ENCODE results near the gene GOLGA6D.
"Not testable (repeated sequence)": the region's sequence is repeated elsewhere in the genome, so short reads cannot be mapped to it uniquely, and the experiment has no call there.

Gene GOLGA6D

DNA sequence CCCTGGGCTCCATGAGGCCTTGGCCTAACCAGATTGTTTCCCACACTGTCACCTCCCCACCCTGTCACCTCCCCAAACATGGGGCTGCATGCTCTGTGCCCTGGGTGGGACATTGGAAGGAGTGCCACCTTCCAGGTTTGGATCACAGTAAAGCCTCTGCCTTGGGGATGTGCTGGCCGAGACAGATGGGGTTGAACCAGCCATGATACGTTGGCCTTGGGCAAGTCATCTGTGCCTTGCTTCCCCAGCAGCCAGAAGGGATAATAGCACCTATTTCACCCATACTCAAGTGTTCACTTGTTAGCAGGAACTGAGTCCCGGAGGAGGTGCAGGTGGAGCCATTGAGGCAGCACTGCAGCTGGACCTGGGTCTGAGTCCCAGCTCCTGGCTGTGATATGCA lies 7.0 kb upstream of the GOLGA6D start:
- FAIRE-seq; DNase-seq (ENCODE audit: insufficient read length, low spot score): not testable (repeated sequence)

- FAIRE-seq; DNase-seq (ENCODE audit: insufficient read length, low spot score): not testable (repeated sequence)
These were observed 4.1 kb upstream of the GOLGA6D start for GRCh38 chr15:75278497-75278896.

GRCh38 chr15:75284152-75284551 lies 1.5 kb downstream of the GOLGA6D start:
- not testable (repeated sequence) for DNase-seq (ENCODE audit: insufficient read length, low spot score); FAIRE-seq

DNA sequence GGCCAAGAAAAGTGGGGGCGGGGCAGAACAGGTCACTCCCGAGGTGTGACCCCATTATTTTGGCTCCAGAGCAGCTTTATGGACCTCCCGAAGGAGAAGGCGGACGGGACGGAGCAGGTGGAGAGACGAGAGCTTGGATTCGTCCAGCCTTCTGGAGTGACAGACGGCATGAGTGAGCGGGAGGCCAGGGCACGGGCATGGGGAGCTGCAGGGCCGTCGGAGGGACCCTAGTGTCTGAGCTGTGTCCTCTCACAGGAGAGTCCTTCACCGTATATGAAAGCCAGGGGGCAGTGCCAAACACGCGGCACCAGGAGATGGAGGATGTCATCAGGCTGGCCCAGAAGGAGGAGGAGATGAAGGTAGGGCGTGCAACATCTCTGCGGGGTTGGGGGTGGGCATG lies 11.0 kb downstream of the GOLGA6D start:
- not testable (repeated sequence) for FAIRE-seq

GRCh38 chr15:75298541-75299310 lies 16.1 kb downstream of the GOLGA6D start:
- FAIRE-seq; DNase-seq (ENCODE audit: insufficient read length, low spot score): not testable (repeated sequence)

More for the DNA sequence above, 11.0 kb downstream of the GOLGA6D start:
- DNase-seq (ENCODE audit: insufficient read length, low spot score) = not testable (repeated sequence)

DNA sequence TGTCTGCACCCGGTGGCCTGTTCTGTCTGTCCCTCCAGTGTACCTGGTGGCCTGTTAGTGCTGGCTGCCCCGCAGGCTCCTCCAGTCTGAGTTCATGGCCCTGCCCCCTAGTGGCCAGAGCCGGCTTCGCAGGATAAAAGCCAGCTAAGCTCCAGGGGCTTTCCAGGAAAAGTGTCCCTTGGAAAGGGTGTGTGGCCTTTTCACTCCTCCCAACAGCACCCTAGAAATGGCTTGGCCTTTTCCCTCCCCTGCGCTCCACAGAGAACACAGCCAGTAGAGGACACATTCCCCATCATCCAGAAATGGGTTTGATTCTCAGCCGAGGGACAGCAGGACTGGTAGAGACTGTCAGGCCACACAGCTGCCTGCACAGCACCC lies 16.7 kb downstream of the GOLGA6D start:
- not testable (repeated sequence) for DNase-seq (ENCODE audit: insufficient read length, low spot score); FAIRE-seq

- DNase-seq (ENCODE audit: insufficient read length, low spot score); FAIRE-seq: not testable (repeated sequence)
These were observed 17.4 kb downstream of the GOLGA6D start for GRCh38 chr15:75300026-75300425.

DNA sequence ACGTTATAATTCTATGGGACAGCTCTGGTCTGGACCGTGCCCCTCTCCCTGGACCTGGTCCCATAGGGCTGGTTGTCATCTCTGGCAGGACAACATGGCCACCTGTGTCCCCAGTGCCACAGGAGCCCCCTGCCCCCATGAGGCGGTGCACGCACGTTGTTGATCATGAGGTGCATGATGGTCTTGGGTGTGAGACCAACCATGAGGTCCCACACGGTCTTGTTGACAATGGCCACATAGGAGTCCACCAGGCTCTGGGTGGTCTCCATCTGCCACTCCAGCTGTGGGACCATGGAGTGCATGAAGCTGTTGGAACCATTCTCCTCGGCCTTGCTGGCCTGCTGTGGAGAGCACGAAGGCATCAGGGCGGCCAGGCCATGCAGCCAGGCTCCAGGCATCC lies 19.7 kb downstream of the GOLGA6D start:
- no peak for FAIRE-seq
- DNase-seq (ENCODE audit: insufficient read length, low spot score) = no peak

GRCh38 chr15:75302753-75303152 lies 20.1 kb downstream of the GOLGA6D start:
- FAIRE-seq; DNase-seq (ENCODE audit: insufficient read length, low spot score): not testable (repeated sequence)

DNA sequence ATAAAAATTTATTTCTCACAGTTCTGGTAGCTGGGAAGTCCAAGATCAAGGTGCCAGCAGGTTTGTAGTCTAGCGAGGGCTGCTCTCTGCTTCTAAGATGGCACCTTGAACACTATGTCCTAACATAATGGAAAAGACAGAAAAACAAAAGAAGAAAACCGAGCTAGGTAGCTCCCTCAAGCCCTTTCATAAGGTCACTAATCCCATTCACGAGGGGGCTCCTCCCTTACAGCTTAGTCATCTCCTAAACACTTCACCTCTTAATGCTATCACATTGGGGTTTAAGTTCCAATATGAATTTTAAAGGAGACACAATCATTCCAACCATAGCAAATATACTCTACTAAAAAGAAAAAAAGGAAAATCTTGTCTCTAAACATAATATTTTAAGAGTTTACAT lies 23.6 kb downstream of the GOLGA6D start:
- DNase-seq (ENCODE audit: insufficient read length, low spot score) = no peak
- FAIRE-seq = no peak

GRCh38 chr15:75307778-75308390 lies 25.2 kb downstream of the GOLGA6D start:
- DNase-seq (ENCODE audit: insufficient read length, low spot score) (peak; percentile 55), FAIRE-seq (peak; percentile 58)

- DNase-seq (ENCODE audit: insufficient read length, low spot score) (no peak), FAIRE-seq (no peak)
These were observed 27.1 kb downstream of the GOLGA6D start for GRCh38 chr15:75309711-75310110.

DNA sequence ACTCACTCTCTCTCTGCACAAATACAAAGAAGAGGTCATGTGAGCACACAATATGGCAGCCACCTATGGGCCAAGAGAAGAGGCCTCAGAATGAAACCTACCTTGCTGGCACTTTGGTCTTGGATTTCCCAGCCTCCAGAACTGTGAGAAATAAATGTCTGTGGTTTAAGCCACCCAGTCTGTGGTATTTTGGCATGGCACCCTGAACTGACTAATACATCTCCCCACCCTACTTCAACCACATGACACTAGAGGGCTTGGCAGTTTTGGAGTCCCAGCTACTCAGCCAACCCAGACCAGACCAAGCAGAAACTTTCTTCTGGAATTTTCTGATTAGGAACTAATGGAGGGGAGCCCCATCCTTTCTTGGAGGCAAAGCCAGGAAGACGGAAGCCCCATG lies 29.9 kb downstream of the GOLGA6D start:
- not testable (repeated sequence) for DNase-seq (ENCODE audit: insufficient read length, low spot score); FAIRE-seq

- FAIRE-seq = no peak
- DNase-seq (ENCODE audit: insufficient read length, low spot score) = no peak
These were observed 30.6 kb downstream of the GOLGA6D start for GRCh38 chr15:75313116-75313845.

DNA sequence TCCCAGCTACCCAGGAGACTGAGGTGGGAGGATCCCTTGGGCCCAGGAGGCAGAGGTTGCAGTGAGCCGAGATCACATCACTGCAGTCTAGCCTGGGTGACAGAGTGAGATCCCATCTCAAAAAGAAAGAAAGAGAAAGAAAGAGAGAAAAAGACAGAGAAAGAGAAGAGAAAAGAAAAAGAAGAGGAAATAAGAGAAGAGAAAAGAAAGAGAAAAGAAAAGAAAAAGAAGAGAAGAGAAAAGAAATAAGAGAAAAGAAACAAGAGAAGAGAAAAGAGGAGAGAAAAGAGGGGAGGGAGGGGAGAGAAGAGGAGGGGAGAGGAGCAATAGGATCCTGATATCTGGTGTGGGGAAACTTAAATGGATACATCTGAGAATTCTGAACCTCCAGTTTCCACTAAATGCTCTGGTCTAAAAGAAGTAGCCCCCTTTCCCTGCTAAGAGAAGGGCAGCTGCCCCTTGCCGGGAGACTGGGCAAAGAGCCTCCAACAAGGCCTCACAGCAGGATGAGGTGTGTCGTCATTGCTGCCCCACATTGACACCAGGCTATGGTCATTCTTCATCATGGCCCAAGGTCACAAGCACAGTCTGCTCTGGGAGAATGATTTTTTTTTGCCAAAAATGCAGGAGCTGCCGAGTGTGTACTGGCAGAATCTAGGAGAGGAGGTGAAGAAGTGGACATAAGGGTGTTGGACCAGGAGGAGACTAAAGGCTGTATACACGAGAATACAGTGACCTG lies 32.1 kb downstream of the GOLGA6D start:
- DNase-seq (ENCODE audit: insufficient read length, low spot score) (no peak), FAIRE-seq (no peak)

DNA sequence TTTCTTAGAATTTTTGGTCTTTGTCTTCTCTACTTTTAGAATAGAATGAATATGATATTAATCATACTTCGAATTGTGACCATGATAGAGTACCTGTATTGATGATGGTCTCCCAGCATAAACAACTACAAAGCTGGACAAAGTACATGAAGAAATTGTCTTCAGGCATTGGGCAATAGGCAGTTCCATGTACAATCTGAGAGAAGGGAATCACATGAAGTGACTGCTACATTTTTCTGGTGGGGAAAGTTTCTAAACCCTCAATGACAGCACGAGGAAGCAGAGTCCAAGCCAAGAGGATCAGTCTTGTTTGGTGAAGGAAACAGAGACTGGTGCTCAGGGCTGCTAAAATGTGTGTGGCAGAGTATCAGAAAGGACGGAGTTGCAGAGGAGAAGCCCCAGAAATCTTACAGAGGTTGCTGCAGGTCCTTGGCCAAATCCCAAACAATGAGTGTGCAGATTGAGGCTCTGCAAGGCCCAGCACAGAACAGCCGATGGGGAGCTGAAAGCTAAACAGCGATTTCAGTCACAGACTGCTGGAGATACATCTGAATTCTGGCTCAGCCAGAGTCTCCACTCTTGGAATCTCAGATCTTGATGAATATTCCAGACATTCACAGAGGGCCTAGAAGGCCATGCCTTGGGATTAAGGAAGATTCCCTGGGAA lies 36.7 kb downstream of the GOLGA6D start:
- FAIRE-seq; DNase-seq (ENCODE audit: insufficient read length, low spot score): not testable (repeated sequence)

DNA sequence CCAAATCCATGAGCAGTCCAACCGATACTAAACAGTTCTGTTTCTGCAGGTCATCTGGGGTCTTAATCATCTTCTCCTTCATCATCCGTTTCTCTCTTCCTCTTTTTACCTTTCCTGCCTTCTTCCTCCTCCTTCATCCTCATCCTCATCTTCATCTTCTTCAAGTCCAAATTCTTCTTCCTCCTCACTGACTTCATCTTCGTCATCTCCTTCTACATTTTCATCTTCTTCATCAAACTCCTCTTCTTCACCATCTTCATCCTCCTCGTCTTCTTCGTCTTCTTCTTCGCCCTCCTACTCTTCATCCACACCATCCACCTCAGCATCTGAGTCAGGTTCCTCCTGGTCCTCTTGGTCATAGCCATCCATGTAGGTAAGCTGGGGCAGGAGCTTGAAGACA lies 39.1 kb downstream of the GOLGA6D start:
- FAIRE-seq (no peak), DNase-seq (ENCODE audit: insufficient read length, low spot score) (no peak)

- DNase-seq (ENCODE audit: insufficient read length, low spot score) = no peak
- FAIRE-seq = no peak
These were observed 43.3 kb downstream of the GOLGA6D start for GRCh38 chr15:75325922-75326321.

- no peak for FAIRE-seq
- no peak for DNase-seq (ENCODE audit: insufficient read length, low spot score)
These were observed 44.4 kb downstream of the GOLGA6D start for GRCh38 chr15:75327005-75327404.

DNA sequence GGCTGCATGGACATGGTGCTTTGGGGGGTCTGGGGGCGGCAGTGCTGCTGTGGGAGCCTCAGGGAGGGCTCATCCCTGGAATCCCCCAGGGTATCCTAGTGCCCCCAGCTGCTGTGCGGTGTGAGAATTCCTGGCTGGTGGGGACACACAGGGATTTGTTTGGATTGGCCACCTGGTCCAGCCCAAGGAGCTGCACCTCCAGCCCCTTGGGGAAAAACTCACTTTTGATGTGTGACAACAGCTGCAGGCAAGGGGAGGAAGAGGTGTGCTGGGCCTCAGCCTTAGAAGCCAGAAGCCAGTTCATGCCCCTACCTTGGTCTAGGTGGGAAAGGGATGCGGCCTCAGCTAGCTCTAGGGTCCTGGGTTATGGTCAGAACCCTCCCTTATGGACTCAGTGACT lies 44.9 kb downstream of the GOLGA6D start:
- DNase-seq (ENCODE audit: insufficient read length, low spot score) (no peak), FAIRE-seq (no peak)

All from HTR-8/SVneo (cell line).